IMR-90 (cell line): ENCODE data around the gene TM4SF4. TPM values are rescaled to one million over a fixed set of nuclear protein-coding genes. Genes with fewer than 3 reads are reported as not detected.

Source experiments
- ATAC-seq: fragments of 200-7000 bp; cut with Tn5 transposase; 2 replicates; pipeline ENCODE4 v1.9.1; 2020; ENCODE audit warnings: low read depth, mild to moderate bottlenecking, moderate library complexity
- BruUV-seq: library from RNA; stranded (reverse); fragments of 400-500 nt; replicated peaks from 2 replicates; lab custom pipeline; 2021; lab: Mats Ljungman, UMichigan
- CTCF ChIA-PET: fragments of 300-600 bp; formaldehyde crosslinking; extraction: SDS; loops from one replicate; lab custom pipeline; 2021; ENCODE audit warnings: antibody characterized with exemption; lab: Yijun Ruan, JAX
- POLR2A ChIA-PET: fragments of 300-600 bp; sonication (Branson Sonifier 250); formaldehyde crosslinking; loops from one replicate; lab custom pipeline; 2022; ENCODE audit warnings: antibody characterized with exemption; ENCODE audit not compliant: unreplicated experiment; lab: Charles Lee
- DNase-seq: peaks from one replicate; pipeline ENCODE4 v3.0.0; 2013
- H2AFZ ChIP-seq: replicated peaks from 2 replicates; pipeline ENCODE3; 2013; ENCODE audit warnings: low read length, mild to moderate bottlenecking; ENCODE audit not compliant: poor library complexity
- H2AK5ac ChIP-seq: 2 replicates; pipeline ENCODE4 v1.6.1; 2013; ENCODE audit warnings: low read depth, low read length, inconsistent platforms
- H2AK9ac ChIP-seq: replicated peaks from 2 replicates; pipeline ENCODE3; 2013; ENCODE audit warnings: mild to moderate bottlenecking, low read depth, low read length, moderate library complexity; ENCODE audit not compliant: poor library complexity
- H2BK120ac ChIP-seq: 2 replicates; pipeline ENCODE4 v1.6.1; 2013; ENCODE audit warnings: low read depth, low read length, inconsistent platforms
- H2BK15ac ChIP-seq: 3 replicates; pipeline ENCODE4 v1.6.1; 2013; ENCODE audit warnings: low read depth, low read length, inconsistent platforms
- H2BK20ac ChIP-seq: 2 replicates; pipeline ENCODE4 v1.6.1; 2013; ENCODE audit warnings: low read depth, mild to moderate bottlenecking, inconsistent platforms, low read length, moderate library complexity
- H2BK5ac ChIP-seq: 2 replicates; pipeline ENCODE4 v1.6.1; 2013; ENCODE audit warnings: mild to moderate bottlenecking, low read depth, low read length, inconsistent platforms; ENCODE audit not compliant: poor library complexity, severe bottlenecking
- H3K14ac ChIP-seq: replicated peaks from 2 replicates; pipeline ENCODE4 v1.6.1; 2013; ENCODE audit warnings: low read depth, low read length, inconsistent platforms
- H3K18ac ChIP-seq: 2 replicates; pipeline ENCODE4 v1.6.1; 2013; ENCODE audit warnings: low read depth, low read length, control low read depth
- H3K23ac ChIP-seq: 2 replicates; pipeline ENCODE4 v1.6.1; 2013; ENCODE audit warnings: low read depth, low read length, inconsistent platforms
- H3K27ac ChIP-seq: 2 replicates; pipeline ENCODE4 v1.5.1; 2013; ENCODE audit warnings: mild to moderate bottlenecking, control low read depth, low read length; ENCODE audit not compliant: insufficient read depth
- H3K27me3 ChIP-seq: 2 replicates; pipeline ENCODE4 v1.6.1; 2013; ENCODE audit warnings: low read length; ENCODE audit not compliant: control insufficient read depth, insufficient read depth
- H3K36me3 ChIP-seq: 2 replicates; pipeline ENCODE4 v1.6.1; 2013; ENCODE audit warnings: low read length, mixed read lengths; ENCODE audit not compliant: control insufficient read depth, insufficient read depth
- H3K4ac ChIP-seq: 2 replicates; pipeline ENCODE4 v1.6.1; 2013; ENCODE audit warnings: low read depth, low read length, inconsistent platforms
- H3K4me1 ChIP-seq: 2 replicates; pipeline ENCODE4 v1.6.1; 2013; ENCODE audit warnings: low read length, mixed read lengths; ENCODE audit not compliant: control insufficient read depth, insufficient read depth
- H3K4me2 ChIP-seq: 2 replicates; pipeline ENCODE4 v1.6.1; 2013; ENCODE audit warnings: low read depth, mild to moderate bottlenecking, control low read depth, low read length, moderate library complexity
- H3K4me3 ChIP-seq: 2 replicates; pipeline ENCODE4 v1.5.1; 2013; ENCODE audit warnings: low read depth, mild to moderate bottlenecking, control low read depth, low read length, moderate library complexity; ENCODE audit not compliant: insufficient read depth
- H3K56ac ChIP-seq: 2 replicates; pipeline ENCODE4 v1.6.1; 2013; ENCODE audit warnings: low read length, inconsistent platforms; ENCODE audit not compliant: insufficient read depth; ENCODE audit errors: extremely low read depth
- H3K79me1 ChIP-seq, 2 experiments: 2 replicates each; pipeline ENCODE4 v1.6.1; 2013; ENCODE audit warnings: low read length in 2 of 2, inconsistent platforms in 1 of 2, low read depth in 1 of 2
- H3K9ac ChIP-seq: 2 replicates; pipeline ENCODE4 v1.6.1; 2013; ENCODE audit warnings: low read depth, low read length, control low read depth
- H3K9me1 ChIP-seq: 2 replicates; pipeline ENCODE4 v1.6.1; 2013; ENCODE audit warnings: low read length, inconsistent platforms; ENCODE audit not compliant: insufficient read depth
- H3K9me3 ChIP-seq: 2 replicates; pipeline ENCODE4 v1.6.1; 2013; ENCODE audit warnings: low read length; ENCODE audit not compliant: control insufficient read depth, insufficient read depth
- H4K20me1 ChIP-seq: 2 replicates; pipeline ENCODE4 v1.6.1; 2013; ENCODE audit warnings: low read length, inconsistent platforms; ENCODE audit not compliant: insufficient read depth
- H4K5ac ChIP-seq: 2 replicates; pipeline ENCODE4 v1.6.1; 2013; ENCODE audit warnings: mild to moderate bottlenecking, low read depth, low read length, control low read depth
- H4K8ac ChIP-seq, 2 experiments: 2 replicates each; pipeline ENCODE4 v1.6.1; 2013; ENCODE audit warnings: low read depth in 2 of 2, low read length in 2 of 2, control low read depth in 1 of 2, inconsistent platforms in 1 of 2
- H4K91ac ChIP-seq: 2 replicates; pipeline ENCODE4 v1.6.1; 2013; ENCODE audit warnings: low read depth, low read length, inconsistent platforms; ENCODE audit not compliant: insufficient read depth
- BHLHE40 ChIP-seq: fragments of 150-350 bp; IDR thresholded peaks from 2 replicates; pipeline ENCODE4 v1.6.1; 2016; ENCODE audit warnings: mild to moderate bottlenecking, low read depth, low read length
- CEBPB ChIP-seq: IDR thresholded peaks from 2 replicates; pipeline ENCODE4 v1.6.1; 2012; ENCODE audit warnings: low read depth, low read length, improper control_type of control experiment
- CHD1 ChIP-seq: IDR thresholded peaks from 2 replicates; pipeline ENCODE4 v1.6.1; 2012; ENCODE audit warnings: low read depth, low read length, improper control_type of control experiment
- FOS ChIP-seq: fragments of 150-350 bp; IDR thresholded peaks from 2 replicates; pipeline ENCODE4 v1.6.1; 2016; ENCODE audit warnings: low read depth, low read length
- MAFK ChIP-seq: IDR thresholded peaks from 2 replicates; pipeline ENCODE4 v1.6.1; 2012; ENCODE audit warnings: low read depth, low read length, improper control_type of control experiment
- MAZ ChIP-seq: IDR thresholded peaks from 2 replicates; pipeline ENCODE4 v1.6.1; 2012; ENCODE audit warnings: low read depth, mild to moderate bottlenecking, low read length, improper control_type of control experiment, moderate library complexity, borderline replicate concordance
- MXI1 ChIP-seq: IDR thresholded peaks from 2 replicates; pipeline ENCODE4 v1.6.1; 2012; ENCODE audit warnings: low read depth, mild to moderate bottlenecking, low read length, moderate library complexity, borderline replicate concordance
- NFE2L2 ChIP-seq: fragments of 150-350 bp; IDR thresholded peaks from 2 replicates; pipeline ENCODE4 v1.6.1; 2016; ENCODE audit warnings: low read depth, mild to moderate bottlenecking, low read length
- POLR2A ChIP-seq: IDR thresholded peaks from 2 replicates; pipeline ENCODE4 v1.6.1; 2012; ENCODE audit warnings: mild to moderate bottlenecking, low read depth, low read length
- RAD21 ChIP-seq: IDR thresholded peaks from 2 replicates; pipeline ENCODE4 v1.6.1; 2012; ENCODE audit warnings: low read length, improper control_type of control experiment
- RCOR1 ChIP-seq: IDR thresholded peaks from 2 replicates; pipeline ENCODE4 v1.6.1; 2012; ENCODE audit warnings: mild to moderate bottlenecking, low read length, improper control_type of control experiment; ENCODE audit not compliant: insufficient replicate concordance
- RFX5 ChIP-seq: IDR thresholded peaks from 2 replicates; pipeline ENCODE4 v1.8.0; 2012; ENCODE audit warnings: low read depth, mild to moderate bottlenecking, low read length, moderate library complexity
- SMC3 ChIP-seq: fragments of 150-350 bp; IDR thresholded peaks from 2 replicates; pipeline ENCODE4 v1.6.1; 2016; ENCODE audit warnings: low read depth, mild to moderate bottlenecking, antibody characterized with exemption, low read length, moderate library complexity
- WGBS, 2 experiments: methylation state at CpG; one replicate each; pipeline versions ENCODE4 v1.1.5 to v1.1.7; 2013; ENCODE audit warnings: missing lambda C conversion rate in 2 of 2; ENCODE audit not compliant: insufficient read length in 1 of 2; ENCODE audit errors: extremely low coverage in 2 of 2; 5-methylcytosine and 5-hydroxymethylcytosine counted together
- dilution Hi-C: fragments of 300-500 bp; cut with HindIII; formaldehyde crosslinking; loops from one replicate; pipeline ENCODE4 v1.14.3; 2018; ENCODE audit warnings: low sequenced_read_pairs; ENCODE audit not compliant: unreplicated experiment
- in situ Hi-C: fragments of 300-500 bp; cut with MboI; formaldehyde crosslinking; loops from 3 replicates; pipeline ENCODE4 v1.14.3; 2019; ENCODE audit warnings: low sequenced_read_pairs, inconsistent platforms, mixed read lengths
- intact Hi-C: fragments of 100-400 bp; cut with micrococcal nuclease; formaldehyde crosslinking; loops from 2 replicates; pipeline ENCODE4 v1.10.0; 2022
- polyA plus RNA-seq, 3 experiments: library from polyadenylated mRNA; depleted of rRNA; stranded (reverse); fragments of >200 nt; gene quantifications; 2 replicates each; pipeline ENCODE4 v1.2.3, GENCODE V29; 2012; ENCODE audit warnings: low replicate concordance in 1 of 3
- total RNA-seq: library from RNA; depleted of rRNA; stranded (reverse); fragments of >200 nt; gene quantifications from 2 replicates; pipeline ENCODE4 v1.2.3, GENCODE V29; 2012
- TF ChIP-seq, protein P1 (sequence below): fragments of 150-350 bp; IDR thresholded peaks from 2 replicates; pipeline ENCODE4 v1.6.1; 2016; ENCODE audit warnings: low read depth, mild to moderate bottlenecking, low read length, moderate library complexity, borderline replicate concordance
- TF ChIP-seq, protein P2 (sequence below): fragments of 150-350 bp; IDR thresholded peaks from 2 replicates; pipeline ENCODE4 v1.6.1; 2017; ENCODE audit warnings: mild to moderate bottlenecking, antibody characterized with exemption, low read length, low read depth
- TF ChIP-seq, protein P3 (sequence below): conservative IDR thresholded peaks from 2 replicates; pipeline ENCODE4 v1.5.1; 2012; ENCODE audit warnings: mild to moderate bottlenecking, low read depth, low read length, improper control_type of control experiment

Gene TM4SF4
- total and polyA plus RNA-seq, 2 of the 4 experiments (the other 2 are of a cell fraction), result 0.60 to 1.6 TPM

DNA sequence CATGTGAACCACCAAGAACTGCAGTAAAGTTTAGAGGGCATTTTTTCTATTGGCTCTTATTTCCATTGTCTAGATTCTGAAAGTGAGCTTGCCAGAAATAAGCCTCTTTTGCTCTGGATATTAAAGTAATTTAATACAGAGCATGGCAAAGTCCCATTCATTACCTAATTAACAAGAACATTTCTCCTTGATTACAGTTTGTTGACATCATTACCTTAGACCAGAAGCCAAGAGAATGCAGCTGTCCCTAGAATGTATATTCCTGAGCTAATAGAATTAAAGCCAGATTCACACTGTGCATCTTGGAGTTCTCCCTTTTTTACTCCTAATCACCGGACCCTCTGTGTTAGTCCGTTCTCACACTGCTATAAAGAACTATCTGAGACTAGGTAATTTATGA, 46.4 kb upstream of the TM4SF4 start:
- Histone ChIP-seq H3K27ac (no peak overlapping the region), H3K4me2 (no peak overlapping the region), H2BK5ac (no peak overlapping the region), H3K4me3 (no peak overlapping the region), H3K79me1 (no peaks in the 10 kb centered on the region), H2BK15ac (no peak overlapping the region), H4K91ac (no peak overlapping the region), H2BK120ac (no peak overlapping the region), H3K9me1 (no peaks in the 10 kb centered on the region), H2AK9ac (no peak overlapping the region), H3K4ac (no peak overlapping the region), H3K56ac (no peak overlapping the region), H4K20me1 (no peaks in the 10 kb centered on the region), H4K5ac (no peak overlapping the region), H2BK20ac (no peak overlapping the region), H4K8ac (no peak overlapping the region), H3K36me3 (no peaks in the 10 kb centered on the region), H2AFZ (no peak overlapping the region), H2AK5ac (no peak overlapping the region), H3K23ac (no peak overlapping the region), H3K27me3 (no peaks in the 10 kb centered on the region), H3K14ac (no peak overlapping the region), H3K4me1 (no peaks in the 10 kb centered on the region), H3K9me3 (no peaks in the 10 kb centered on the region), H3K18ac (no peak overlapping the region), H3K9ac (no peak overlapping the region)
- no peak for ATAC-seq
- POLR2A ChIA-PET, result no interaction called here
- no CpG with 5 or more reads among the region's 2 CpGs for WGBS, 2 experiments
- DNase-seq, result no peak
- TF ChIP-seq POLR2A, result no peak
- no peak for TF ChIP-seq CHD1
- TF ChIP-seq, protein P1, sequence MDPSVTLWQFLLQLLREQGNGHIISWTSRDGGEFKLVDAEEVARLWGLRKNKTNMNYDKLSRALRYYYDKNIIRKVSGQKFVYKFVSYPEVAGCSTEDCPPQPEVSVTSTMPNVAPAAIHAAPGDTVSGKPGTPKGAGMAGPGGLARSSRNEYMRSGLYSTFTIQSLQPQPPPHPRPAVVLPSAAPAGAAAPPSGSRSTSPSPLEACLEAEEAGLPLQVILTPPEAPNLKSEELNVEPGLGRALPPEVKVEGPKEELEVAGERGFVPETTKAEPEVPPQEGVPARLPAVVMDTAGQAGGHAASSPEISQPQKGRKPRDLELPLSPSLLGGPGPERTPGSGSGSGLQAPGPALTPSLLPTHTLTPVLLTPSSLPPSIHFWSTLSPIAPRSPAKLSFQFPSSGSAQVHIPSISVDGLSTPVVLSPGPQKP, result no peak
- no peak for TF ChIP-seq RFX5
- no peak for TF ChIP-seq MAFK
- no peak for TF ChIP-seq RCOR1
- TF ChIP-seq NFE2L2, result no peak
- TF ChIP-seq, protein P2, sequence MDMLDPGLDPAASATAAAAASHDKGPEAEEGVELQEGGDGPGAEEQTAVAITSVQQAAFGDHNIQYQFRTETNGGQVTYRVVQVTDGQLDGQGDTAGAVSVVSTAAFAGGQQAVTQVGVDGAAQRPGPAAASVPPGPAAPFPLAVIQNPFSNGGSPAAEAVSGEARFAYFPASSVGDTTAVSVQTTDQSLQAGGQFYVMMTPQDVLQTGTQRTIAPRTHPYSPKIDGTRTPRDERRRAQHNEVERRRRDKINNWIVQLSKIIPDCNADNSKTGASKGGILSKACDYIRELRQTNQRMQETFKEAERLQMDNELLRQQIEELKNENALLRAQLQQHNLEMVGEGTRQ, result no peak
- no peak for TF ChIP-seq SMC3
- TF ChIP-seq, protein P3, sequence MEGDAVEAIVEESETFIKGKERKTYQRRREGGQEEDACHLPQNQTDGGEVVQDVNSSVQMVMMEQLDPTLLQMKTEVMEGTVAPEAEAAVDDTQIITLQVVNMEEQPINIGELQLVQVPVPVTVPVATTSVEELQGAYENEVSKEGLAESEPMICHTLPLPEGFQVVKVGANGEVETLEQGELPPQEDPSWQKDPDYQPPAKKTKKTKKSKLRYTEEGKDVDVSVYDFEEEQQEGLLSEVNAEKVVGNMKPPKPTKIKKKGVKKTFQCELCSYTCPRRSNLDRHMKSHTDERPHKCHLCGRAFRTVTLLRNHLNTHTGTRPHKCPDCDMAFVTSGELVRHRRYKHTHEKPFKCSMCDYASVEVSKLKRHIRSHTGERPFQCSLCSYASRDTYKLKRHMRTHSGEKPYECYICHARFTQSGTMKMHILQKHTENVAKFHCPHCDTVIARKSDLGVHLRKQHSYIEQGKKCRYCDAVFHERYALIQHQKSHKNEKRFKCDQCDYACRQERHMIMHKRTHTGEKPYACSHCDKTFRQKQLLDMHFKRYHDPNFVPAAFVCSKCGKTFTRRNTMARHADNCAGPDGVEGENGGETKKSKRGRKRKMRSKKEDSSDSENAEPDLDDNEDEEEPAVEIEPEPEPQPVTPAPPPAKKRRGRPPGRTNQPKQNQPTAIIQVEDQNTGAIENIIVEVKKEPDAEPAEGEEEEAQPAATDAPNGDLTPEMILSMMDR, result no peak
- no peak for TF ChIP-seq MXI1
- no peak for TF ChIP-seq MAZ
- no peak for TF ChIP-seq RAD21
- no peak for TF ChIP-seq CEBPB
- TF ChIP-seq BHLHE40, result no peak
- no peak for TF ChIP-seq FOS
- dilution Hi-C loops (no loop called here), intact Hi-C loops (no loop called here), in situ Hi-C loops (no loop called here)
- no TSS peak for BruUV-seq
- CTCF ChIA-PET, result no interaction called here
